ENCODE measurements around the gene STK17A.

DNA sequence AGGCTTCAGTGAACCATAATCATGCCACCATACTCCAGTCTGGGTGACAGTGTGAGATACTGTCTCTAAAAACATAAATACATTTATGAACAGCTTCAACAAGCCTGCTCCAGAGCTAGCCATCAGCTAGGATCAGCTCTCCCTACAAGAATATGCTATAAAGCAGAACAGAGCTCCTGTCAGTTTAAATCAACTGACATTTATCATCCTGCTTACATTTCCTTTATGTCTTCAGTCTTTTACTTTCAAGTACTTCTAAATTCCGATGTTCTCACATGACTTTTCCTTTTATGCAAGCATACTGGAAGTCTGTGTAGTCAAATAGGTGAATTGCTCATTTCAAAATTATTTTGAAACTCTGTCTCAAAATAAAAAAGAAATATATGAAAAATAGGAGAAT is 81.8 kb downstream of the STK17A start:
- TF ChIP-seq POLR2A (IDR thresholded peaks at IDR 0.05), result no peak
- TF ChIP-seq, protein P1, sequence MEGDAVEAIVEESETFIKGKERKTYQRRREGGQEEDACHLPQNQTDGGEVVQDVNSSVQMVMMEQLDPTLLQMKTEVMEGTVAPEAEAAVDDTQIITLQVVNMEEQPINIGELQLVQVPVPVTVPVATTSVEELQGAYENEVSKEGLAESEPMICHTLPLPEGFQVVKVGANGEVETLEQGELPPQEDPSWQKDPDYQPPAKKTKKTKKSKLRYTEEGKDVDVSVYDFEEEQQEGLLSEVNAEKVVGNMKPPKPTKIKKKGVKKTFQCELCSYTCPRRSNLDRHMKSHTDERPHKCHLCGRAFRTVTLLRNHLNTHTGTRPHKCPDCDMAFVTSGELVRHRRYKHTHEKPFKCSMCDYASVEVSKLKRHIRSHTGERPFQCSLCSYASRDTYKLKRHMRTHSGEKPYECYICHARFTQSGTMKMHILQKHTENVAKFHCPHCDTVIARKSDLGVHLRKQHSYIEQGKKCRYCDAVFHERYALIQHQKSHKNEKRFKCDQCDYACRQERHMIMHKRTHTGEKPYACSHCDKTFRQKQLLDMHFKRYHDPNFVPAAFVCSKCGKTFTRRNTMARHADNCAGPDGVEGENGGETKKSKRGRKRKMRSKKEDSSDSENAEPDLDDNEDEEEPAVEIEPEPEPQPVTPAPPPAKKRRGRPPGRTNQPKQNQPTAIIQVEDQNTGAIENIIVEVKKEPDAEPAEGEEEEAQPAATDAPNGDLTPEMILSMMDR (IDR thresholded peaks at IDR 0.05), result no peak
